A204.1 (cell line): ENCODE measurements around the gene RAB4B.
"Not testable (repeated sequence)": the region's sequence is repeated elsewhere in the genome, so short reads cannot be mapped to it uniquely, and the experiment has no call there.

Source experiments
- FAIRE-seq: peaks from 2 replicates; lab custom pipeline; 2012; peaks lifted over from hg19 to GRCh38; lab: Jason Lieb, UNC

The RAB4B gene

DNA sequence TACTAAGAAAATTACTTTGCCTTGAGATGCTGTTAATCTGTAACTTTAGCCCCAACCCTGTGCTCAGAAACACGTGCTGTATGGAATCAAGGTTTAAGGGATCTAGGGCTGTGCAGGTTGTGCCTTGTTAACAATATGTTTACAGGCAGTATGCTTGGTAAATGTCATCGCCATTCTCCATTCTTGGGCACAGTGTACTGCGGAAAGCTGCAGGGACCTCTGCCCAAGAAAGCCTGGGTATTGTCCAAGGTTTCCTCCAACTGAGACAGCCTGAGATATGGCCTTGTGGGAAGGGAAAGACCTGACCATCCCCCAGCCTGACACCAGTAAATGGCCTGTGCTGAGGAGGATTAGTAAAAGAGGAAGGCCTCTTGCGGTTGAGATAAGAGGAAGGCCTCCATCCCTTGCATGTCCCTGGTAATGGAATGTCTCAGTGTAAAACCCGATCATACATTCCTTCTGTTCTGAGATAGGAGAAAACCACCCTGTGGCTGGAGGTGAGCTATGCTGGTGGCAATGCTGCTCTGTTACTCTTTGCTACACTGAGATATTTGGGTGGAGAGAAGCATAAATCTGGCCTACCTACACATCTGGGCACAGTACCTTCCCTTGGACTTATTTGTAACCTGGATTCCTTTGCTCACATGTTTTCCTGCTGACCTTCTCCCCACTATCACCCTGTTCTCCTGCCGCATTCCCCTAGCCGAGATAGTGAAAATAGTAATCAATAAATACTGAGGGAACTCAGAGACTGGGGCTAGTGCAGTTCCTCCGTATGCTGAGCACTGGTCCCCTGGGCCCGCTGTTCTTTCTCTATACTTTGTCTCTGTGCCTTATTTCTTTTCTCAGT, 44.9 kb downstream of the RAB4B start:
- not testable (repeated sequence) for FAIRE-seq

DNA sequence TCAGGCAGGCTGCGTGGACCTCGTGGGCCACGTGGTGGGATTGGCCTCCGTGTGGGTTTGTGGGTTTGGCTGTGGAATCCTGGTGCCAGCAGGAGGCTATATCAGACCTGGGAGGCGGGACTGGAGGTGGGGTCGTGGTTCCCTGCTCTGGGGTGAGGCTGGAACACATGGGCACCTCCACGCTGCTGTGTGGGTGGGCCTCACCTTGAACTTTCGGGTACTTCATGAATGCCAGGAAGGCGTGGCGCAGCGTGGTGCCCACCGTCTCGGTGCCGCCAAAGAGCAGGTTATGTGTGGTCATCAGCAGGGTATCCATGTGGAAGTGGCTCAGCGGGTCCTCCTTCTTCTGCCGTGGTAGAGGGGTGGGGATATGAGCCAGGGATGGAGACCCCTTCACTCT, 46.9 kb downstream of the RAB4B start:
- FAIRE-seq: not testable (repeated sequence)

DNA sequence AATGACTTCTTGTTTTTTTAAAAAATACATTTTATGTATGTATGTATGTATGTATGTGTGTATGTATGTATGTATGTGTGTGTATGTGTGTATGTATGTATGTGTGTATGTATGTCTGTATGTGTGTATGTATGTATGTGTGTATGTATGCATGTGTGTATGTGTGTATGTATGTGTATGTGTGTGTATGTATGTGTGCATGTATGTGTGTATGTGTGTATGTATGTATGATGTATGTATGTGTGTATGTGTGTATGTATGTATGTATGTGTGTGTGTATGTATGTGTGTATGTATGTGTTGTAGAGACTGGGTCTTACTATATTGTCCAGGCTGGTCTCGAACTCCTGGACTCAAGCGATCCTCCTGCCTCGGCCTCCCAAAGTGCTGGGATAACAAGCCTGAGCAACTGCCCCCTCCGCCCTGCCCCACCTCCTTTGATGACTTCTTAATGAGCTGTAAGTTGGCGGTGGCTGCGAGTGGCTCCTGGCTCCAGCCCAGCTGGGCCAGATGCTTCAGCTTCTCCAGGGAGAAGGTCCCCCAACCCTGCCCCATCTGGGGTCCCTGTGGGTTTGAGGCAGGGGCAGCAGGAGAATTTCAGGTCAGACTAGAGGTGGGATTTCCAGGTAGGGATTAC, 47.5 kb downstream of the RAB4B start:
- FAIRE-seq: not testable (repeated sequence)

DNA sequence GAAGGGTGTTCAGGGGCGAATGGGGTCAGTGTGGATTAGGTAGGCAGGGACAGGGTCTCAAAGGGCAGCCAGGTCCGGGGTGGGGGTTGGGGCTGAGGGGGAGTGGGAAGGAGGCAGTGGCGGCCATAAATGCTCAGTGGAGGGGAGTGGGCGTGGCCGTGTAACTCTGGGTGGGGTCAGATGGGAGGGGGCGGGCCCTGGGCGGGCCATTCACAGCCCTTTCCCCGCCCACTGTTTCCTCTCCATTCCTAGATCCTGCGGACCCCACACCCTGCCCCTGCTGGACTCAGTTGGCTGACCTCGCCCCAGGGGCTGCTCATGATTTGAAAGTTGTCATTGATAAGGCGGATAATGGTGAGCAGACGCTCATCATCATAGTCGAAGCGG, 48.3 kb downstream of the RAB4B start:
- not testable (repeated sequence) for FAIRE-seq

DNA sequence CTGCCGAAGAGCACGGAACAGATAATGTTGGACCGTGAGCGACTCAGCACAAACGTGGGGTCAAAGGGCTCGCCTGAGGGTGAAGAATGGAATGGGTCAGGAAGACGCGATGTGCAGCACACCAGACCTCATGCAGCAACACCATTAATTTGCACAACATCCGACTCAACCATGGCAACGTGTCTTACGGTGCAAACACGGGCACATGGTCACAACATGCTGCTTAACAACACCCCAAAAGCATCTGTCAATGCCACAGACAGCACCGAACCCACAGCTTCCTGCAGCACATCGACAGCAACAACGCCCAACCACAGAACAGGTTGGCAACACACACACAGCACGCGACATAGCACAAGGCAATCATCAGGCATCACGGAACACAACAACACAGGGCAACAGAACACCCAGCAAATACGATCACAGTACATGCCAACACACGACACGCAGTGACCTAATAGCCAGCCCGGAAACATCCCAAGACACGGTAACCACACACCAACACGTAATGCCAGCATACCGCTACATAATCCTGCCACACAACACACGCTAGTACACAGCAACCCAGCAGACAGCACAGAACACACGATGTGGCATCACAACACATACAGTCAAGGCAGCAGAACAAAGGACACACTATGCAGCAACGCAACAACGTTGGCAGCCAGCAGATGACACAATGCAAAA, 48.8 kb downstream of the RAB4B start:
- not testable (repeated sequence) for FAIRE-seq

DNA sequence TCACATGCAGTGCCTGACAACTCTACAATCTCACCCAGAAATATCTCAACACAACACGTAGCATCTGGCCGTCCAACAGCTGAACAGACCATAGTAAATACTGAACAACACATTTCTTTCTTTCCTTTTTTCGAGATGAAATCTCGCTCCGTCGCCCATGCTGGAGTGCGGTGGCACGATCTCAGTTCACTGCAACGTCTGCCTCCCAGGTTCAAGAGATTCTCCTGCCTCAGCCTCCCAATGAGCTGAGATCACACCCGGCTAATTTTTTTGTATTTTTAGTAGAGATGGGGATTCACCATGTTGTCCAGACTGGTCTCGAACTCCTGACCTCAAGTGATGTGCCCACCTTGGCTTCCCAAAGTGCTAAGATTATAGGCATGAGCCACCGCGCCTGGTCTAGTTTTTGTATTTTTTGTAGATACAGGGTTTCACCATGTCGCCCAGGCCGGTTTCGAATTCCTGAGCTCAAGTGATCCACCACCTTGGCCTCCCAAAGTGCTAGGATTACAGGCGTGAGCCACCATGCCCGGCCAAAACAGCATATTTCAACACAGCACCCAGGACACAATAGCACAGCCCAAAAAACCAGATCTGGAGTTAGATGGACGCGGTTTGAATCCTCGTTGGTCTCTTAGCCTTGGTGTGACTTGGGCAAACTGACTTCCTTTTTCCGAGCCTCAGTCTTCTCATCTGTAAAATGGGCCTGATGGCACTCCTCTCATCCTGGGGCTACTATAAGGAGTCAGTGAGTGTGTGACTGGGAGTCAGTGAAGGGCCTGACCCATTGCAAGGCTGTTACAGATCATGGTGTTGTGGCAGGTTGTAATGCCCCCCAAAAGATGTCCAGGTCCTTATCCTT, 49.6 kb downstream of the RAB4B start:
- no peak for FAIRE-seq

DNA sequence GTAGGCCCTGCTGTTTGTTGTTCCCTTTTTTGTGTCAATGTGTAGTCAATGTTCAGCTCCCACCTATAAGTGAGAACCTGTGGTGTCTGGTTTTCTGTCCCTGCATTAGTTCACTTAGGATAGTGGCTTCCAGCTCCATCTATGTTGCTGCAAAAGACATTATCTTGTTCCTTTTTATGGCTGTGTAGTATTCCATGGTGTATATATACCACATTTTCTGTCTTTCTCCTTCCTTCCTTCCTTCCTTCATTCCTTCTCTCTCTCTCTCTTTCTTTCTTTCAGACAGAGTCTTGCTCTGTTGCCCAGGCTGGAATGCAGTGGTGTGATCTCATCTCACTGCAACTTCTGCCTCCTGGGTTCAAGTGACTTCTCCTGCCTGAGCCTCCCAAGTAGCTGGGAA, 51.2 kb downstream of the RAB4B start:
- no peak for FAIRE-seq

DNA sequence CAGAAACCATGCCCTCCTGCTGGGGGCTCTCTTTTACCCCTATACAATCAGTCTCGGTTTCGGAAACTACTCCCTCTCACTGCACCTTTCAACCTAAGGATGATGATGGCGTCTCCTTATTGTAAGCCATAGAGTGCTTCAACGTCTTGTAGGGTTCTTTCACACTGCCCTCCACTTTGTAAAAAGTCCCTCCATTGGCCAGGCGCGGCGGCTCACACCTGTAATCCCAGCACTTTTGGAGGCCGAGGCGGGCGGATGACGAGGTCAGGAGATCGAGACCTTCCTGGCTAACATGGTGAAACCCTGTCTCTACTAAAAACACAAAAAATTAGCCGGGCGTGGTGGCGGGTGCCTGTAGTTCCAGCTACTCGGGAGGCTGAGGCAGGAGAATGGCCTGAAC, 52.7 kb downstream of the RAB4B start:
- FAIRE-seq: not testable (repeated sequence)

DNA sequence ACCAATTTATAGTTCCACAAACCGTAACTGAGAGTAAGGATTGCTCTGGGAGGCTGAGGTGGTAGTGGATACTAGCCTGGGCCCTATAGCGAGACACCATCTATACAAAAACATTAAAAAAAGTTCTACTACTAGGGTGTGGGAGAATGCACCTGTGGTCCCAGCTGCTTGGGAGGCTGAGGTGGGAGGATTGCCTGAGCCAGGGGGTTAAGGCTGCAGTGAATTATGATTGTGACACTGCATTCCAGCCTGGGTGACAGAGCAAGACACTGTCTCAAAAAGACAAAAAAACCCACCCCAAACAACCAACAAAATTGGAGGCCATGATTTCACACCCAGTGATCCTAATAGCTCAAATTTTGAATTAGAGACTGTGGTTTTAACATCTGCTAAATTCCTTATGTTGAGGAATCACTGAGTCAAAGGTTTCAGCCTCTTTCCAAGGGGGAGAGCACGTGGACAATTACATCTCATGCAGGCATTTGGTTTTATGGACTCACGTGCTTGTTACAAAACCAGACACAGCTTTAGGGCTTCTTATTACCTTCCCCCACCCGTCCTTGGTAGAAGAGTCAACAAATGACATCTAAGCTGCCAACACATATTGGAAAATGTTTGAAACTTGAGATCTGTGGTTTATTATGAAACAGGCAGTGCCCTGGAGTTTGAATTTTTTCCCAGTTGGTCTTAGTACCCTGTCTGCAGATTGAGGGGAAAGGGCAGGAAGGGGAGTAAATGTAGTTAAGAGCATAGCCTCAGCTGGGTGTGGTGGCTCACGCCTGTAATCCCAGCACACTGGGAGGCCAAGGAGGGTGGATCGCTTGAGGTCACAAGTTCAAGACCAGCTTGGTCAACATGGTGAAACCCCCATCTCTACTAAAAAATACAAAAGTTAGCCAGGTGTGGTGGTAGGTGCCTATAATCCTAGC, 53.7 kb downstream of the RAB4B start:
- FAIRE-seq: no peak

DNA sequence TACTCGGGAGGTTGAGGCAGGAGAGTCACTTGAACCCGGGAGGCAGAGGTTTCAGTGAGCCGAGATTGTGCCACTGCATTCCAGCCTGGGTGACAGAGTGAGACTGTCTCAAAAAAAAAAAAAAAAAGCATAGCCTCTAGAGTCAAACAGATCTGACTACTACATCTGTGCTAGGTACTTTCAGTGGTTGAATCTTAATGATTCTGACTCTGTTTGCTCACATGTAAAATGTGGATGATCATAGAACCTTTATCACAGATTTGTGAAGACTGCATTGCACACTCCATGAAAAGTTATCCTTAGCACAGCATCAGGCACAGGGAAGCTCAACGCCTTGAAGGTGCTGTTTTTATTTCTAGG, 54.4 kb downstream of the RAB4B start:
- not testable (repeated sequence) for FAIRE-seq

DNA sequence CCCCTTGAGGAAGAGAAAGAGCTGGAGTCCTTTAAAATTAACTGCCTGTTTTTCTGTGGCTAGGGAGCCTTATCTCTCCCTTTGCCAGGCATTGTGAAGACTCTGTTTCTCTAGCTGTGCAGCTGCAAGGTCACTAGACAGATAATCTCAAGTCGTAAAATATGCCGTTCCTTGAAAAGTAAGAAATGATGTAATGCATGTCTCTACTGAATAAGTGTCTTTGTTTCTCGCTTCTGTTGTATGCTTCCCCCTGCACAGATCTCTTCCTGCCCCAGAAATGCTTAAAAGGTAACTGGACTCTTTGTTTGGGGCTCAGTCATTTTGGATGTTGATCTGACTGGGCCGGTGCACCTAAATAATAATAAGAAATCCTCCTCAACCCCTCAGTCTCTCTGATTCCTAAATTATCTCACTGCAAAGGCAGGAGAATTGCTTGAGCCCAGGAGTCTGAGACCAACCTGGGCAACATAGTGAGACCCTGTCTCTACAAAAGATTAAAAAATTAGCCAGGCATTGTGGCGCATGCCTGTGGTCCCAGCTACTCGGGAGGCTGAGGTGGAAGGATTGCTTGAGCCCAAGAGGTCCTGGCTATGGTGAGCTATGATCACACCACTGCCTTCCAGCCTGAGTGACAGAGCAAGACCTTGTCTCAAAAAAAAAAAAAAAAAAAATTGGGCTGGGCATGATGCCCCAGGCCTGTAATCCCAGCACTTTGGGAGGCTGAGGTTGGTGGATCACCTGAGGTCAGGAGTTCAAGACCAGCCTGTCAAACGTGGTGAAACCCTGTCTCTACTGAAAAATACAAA, 55.9 kb downstream of the RAB4B start:
- FAIRE-seq: not testable (repeated sequence)

DNA sequence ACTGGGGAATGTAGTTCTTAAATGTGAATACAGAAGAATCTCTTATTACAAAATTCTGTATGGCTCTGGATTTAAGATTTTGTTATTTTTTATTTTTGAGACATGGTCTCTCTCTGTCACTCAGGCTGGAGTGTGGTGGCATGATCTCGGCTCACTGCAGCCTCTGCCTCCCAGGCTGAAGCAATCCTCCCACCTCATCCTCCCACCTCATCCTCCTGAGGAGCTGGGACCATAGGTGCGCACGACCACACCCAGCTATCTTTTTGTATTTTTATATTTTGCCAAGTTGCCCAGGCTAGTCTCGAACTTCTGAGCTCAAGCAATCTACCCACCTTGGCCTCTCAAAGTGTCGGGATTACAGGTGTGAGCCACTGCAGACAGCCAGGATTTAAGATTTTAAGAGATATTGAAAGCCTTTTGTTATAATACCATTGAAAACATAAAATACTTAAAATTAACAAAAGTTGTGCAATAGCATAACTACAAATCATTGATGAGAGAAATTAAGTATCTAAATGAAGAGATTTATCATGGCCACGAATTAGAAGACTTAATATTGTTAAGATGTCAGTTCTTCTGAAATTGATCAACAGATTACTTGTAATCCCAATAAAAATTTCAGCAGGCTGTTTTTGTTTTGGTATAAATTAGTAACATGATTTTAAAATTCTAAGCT, 58.8 kb downstream of the RAB4B start:
- FAIRE-seq: no peak

DNA sequence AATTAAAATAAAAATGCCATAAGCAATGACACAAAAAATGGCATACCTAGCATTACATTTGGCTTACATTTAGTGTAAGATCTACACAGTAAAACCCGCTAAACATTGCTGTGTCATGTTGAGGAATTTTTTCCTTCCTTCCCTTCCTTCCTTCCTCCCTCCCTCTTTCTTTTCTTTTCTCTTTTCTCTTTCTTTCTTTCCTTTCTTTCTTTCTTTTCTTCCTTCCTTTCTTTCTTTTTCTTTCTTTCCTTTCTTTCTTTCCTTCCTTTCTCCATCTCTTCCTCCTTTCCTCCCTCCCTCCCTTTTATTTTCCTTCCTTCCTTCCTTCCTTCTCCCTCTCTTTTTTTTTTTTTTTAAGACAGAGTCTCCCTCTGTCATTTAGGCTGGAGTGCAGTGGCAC, 60.4 kb downstream of the RAB4B start:
- not testable (repeated sequence) for FAIRE-seq

DNA sequence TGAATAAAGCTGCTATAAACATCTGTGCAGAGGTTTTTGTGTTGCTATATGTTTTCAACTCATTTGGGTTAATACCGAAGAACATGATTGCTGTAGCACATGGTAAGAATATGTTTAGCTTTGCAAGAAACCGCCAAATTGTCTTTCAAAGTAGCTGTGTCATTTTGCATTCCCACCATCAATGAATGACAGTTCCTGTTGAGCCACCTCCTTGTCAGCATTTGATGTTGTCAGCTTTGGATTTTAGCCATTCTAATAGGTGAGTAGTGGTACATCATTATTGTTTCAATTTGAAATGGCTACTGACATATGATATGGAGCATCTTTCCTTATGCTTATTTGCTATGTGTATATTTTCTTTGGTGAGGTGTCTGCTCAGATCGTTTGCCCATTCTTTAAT, 64.0 kb downstream of the RAB4B start:
- not testable (repeated sequence) for FAIRE-seq

DNA sequence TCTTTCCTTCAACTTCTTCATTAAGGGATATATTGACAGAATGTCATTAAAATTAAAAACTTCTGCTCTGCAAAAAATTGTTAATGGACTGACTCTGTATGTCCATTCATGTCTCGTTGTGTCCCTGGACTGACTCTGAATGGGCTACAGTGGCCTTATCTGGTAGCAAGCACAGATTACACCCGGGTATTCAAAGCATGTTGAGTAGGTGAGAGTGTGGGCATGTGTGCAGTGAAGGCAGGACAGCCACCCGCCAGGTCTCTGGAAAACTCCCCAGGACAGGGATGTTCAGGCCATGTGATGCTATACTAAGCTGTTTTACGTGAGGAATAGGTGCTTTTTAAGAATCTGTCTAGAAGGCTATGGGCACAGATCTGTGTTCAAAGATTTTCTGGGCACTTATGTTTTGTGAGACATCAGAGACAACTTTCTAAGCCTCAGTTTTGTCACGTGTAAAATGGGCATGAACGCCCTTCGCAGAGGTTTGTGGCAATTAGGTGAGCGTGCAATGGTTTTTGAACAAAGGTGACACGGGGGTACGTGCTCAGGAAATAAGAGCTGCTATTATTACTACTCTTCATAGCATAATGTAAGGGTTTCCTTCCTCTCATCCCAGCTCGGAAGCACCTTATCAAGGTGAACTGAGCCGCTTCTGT, 65.1 kb downstream of the RAB4B start:
- FAIRE-seq: not testable (repeated sequence)

DNA sequence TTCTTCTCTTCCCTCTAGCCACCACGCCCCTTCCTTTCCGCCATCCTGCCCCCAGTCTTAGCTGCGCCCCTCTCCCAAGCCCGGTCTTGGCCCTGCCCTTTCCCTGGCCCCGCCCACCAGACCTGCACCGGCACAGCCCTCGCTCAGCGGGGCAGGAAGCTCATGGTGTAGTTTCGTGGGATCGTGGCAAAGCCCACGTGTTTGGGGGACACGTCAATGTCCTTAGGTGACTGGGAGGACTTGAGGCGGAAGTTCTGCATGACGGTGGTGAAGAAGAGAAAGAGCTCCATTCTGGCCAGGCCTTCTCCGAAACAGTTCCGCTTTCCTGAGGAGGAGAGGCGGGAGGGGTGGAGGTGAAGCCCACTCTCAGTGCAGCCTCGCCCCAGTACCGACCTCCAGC, 65.6 kb downstream of the RAB4B start:
- FAIRE-seq: not testable (repeated sequence)
